UCSD-AML1 (cell line): ENCODE measurements around the gene PRDM15.
A peak's percentile ranks its signal among the peaks of the same experiment; 100 is the strongest.

Source experiments
- DNase-seq: peaks from one replicate; lab custom pipeline; 2025; ENCODE audit not compliant: unreplicated experiment; lab: John Stamatoyannopoulos, UW

PRDM15 gene

GRCh38 chr21:41887667-41888066 is 8.5 kb upstream of the PRDM15 start:
- DNase-seq, result no peak

GRCh38 chr21:41886328-41886727 is 7.2 kb upstream of the PRDM15 start:
- DNase-seq, result no peak

GRCh38 chr21:41885341-41886024 is 6.3 kb upstream of the PRDM15 start:
- DNase-seq, result no peak

- DNase-seq, result no peak
Observed at GRCh38 chr21:41884501-41885030, 5.4 kb upstream of the PRDM15 start.

- no peak for DNase-seq
Observed at GRCh38 chr21:41883582-41883981, 4.4 kb upstream of the PRDM15 start.

- DNase-seq, result no peak
Observed at GRCh38 chr21:41881051-41881450, 1.9 kb upstream of the PRDM15 start.

- no peak for DNase-seq
Observed at GRCh38 chr21:41880153-41880552, 1.0 kb upstream of the PRDM15 start.

- peak; percentile 74 for DNase-seq
Observed at GRCh38 chr21:41878831-41879189, 334 bp downstream of the PRDM15 start.

- DNase-seq, result peak; percentile 47
Observed at GRCh38 chr21:41877901-41878830, 978 bp downstream of the PRDM15 start.

- DNase-seq, result no peak
Observed at GRCh38 chr21:41876928-41877652, 2.1 kb downstream of the PRDM15 start.

GRCh38 chr21:41876396-41876795 is 2.7 kb downstream of the PRDM15 start:
- no peak for DNase-seq

- no peak for DNase-seq
Observed at GRCh38 chr21:41875086-41875485, 4.1 kb downstream of the PRDM15 start.

GRCh38 chr21:41874611-41875010 is 4.5 kb downstream of the PRDM15 start:
- no peak for DNase-seq

- no peak for DNase-seq
Observed at GRCh38 chr21:41873426-41873825, 5.7 kb downstream of the PRDM15 start.

- no peak for DNase-seq
Observed at GRCh38 chr21:41873005-41873404, 6.1 kb downstream of the PRDM15 start.

- DNase-seq, result no peak
Observed at GRCh38 chr21:41871293-41872030, 7.7 kb downstream of the PRDM15 start.

- DNase-seq, result no peak
Observed at GRCh38 chr21:41869771-41870170, 9.4 kb downstream of the PRDM15 start.

GRCh38 chr21:41868062-41868710 is 11.0 kb downstream of the PRDM15 start:
- no peak for DNase-seq

GRCh38 chr21:41867313-41867712 is 11.8 kb downstream of the PRDM15 start:
- no peak for DNase-seq

- no peak for DNase-seq
Observed at GRCh38 chr21:41866274-41866809, 12.8 kb downstream of the PRDM15 start.
